Thyroid gland (tissue), 4 donors: Measurements from ENCODE around the gene ADPRHL1.

Source experiments
- CTCF ChIP-seq, 6 experiments: fragments of 200-600 bp in 3 of 6; fragments of 450-650 bp in 3 of 6; sonication (generic) in 3 of 6; IDR thresholded peaks; one replicate each; pipeline ENCODE4 v1.5.1; 2016 to 2019; ENCODE audit warnings: antibody characterized with exemption in 6 of 6, mild to moderate bottlenecking in 2 of 6, inconsistent platforms in 1 of 6, moderate library complexity in 1 of 6
- POLR2A ChIP-seq, 2 donors: fragments of 450-650 bp; IDR thresholded peaks; one replicate each; pipeline ENCODE4 v1.6.1; 2017; ENCODE audit warnings: antibody characterized with exemption in 2 of 2, mild to moderate bottlenecking in 2 of 2, moderate library complexity in 1 of 2

- TF ChIP-seq CTCF (IDR thresholded peaks at IDR 0.05) (no peak), POLR2A (IDR thresholded peaks at IDR 0.05) (no peak)
Observed at GRCh38 chr13:113390874-113391497, 62.3 kb downstream of the ADPRHL1 start.
